Activated CD8-positive, alpha-beta T cell treated with anti-CD3 and anti-CD28 coated beads for 36 hours (primary cell): ENCODE measurements around the gene FASLG. TPM values are rescaled to one million over a fixed set of nuclear protein-coding genes. Genes with fewer than 3 reads are reported as not detected.

Source experiments
- ATAC-seq: fragments of 200-7000 bp; cut with Tn5 transposase; one replicate; pipeline ENCODE4 v1.10.0; 2021; ENCODE audit warnings: mild to moderate bottlenecking, moderate library complexity
- CTCF ChIA-PET: fragments of 350-600 bp; sonication (Branson Sonifier 250); formaldehyde crosslinking; loops from one replicate; lab custom pipeline; 2021; ENCODE audit warnings: antibody characterized with exemption; lab: Charles Lee
- POLR2A ChIA-PET: fragments of 350-600 bp; sonication (Branson Sonifier 250); formaldehyde crosslinking; loops from one replicate; lab custom pipeline; 2021; ENCODE audit warnings: antibody characterized with exemption; lab: Charles Lee
- DNase-seq: peaks from one replicate; pipeline ENCODE4 v3.0.0-alpha.2; 2020
- H3K27ac Mint-ChIP-seq: one replicate; pipeline ENCODE4 v1.8.0; 2021; ENCODE audit warnings: mild to moderate bottlenecking, mixed read lengths
- H3K27me3 Mint-ChIP-seq: one replicate; pipeline ENCODE4 v1.8.0; 2021; ENCODE audit warnings: mixed read lengths
- H3K36me3 Mint-ChIP-seq: one replicate; pipeline ENCODE4 v1.8.0; 2021; ENCODE audit warnings: low read depth, mixed read lengths
- H3K4me1 Mint-ChIP-seq: one replicate; pipeline ENCODE4 v1.8.0; 2021; ENCODE audit warnings: low read depth, mixed read lengths
- H3K4me3 Mint-ChIP-seq: one replicate; pipeline ENCODE4 v1.8.0; 2021; ENCODE audit warnings: mild to moderate bottlenecking, moderate library complexity, mixed read lengths
- H3K9me3 Mint-ChIP-seq: one replicate; pipeline ENCODE4 v1.8.0; 2021; ENCODE audit warnings: mixed read lengths
- intact Hi-C: fragments of 100-400 bp; cut with micrococcal nuclease; formaldehyde crosslinking; loops from one replicate; pipeline ENCODE4 v1.10.0; 2022
- total RNA-seq, 2 experiments: library from RNA; stranded (reverse); gene quantifications; one replicate each; pipeline ENCODE4 v1.2.3, GENCODE V29; 2021
- TF ChIP-seq, protein P1 (sequence below): fragments of 200-600 bp; IDR thresholded peaks from one replicate; pipeline ENCODE4 v1.8.0; 2022; ENCODE audit warnings: antibody characterized with exemption, mild to moderate bottlenecking

The FASLG gene
- total RNA-seq, 2 experiments from 2014 or later, result 7.0 to 8.4 TPM

DNA sequence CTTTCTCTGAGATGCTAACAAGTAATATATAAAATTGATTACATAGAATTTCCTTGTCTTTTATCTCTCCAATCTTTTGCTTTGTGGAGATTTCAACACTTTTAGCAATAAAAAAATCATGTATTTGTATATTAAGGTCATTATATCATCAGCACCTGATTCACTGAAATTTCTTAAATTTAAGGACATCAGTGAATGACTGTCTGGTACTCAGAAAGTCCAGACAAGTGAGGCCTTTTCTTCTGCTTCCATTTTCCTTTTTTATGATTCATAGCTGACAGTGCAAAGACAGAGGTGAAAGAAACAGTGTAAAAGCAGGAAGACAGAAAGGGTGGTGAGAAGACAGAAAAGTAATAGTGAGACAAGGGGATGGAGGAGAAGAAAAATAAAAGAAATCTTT lies 54.6 kb downstream of the FASLG start:
- Mint-ChIP-seq H3K27me3 (peaks cover 2% of the 10 kb centered on the region), H3K36me3 (no peaks in the 10 kb centered on the region), H3K4me3 (no peak overlapping the region), H3K9me3 (no peaks in the 10 kb centered on the region), H3K4me1 (peaks cover 37% of the 10 kb centered on the region), H3K27ac (no peak overlapping the region)
- DNase-seq (no peak), ATAC-seq (no peak)
- TF ChIP-seq, protein P1, sequence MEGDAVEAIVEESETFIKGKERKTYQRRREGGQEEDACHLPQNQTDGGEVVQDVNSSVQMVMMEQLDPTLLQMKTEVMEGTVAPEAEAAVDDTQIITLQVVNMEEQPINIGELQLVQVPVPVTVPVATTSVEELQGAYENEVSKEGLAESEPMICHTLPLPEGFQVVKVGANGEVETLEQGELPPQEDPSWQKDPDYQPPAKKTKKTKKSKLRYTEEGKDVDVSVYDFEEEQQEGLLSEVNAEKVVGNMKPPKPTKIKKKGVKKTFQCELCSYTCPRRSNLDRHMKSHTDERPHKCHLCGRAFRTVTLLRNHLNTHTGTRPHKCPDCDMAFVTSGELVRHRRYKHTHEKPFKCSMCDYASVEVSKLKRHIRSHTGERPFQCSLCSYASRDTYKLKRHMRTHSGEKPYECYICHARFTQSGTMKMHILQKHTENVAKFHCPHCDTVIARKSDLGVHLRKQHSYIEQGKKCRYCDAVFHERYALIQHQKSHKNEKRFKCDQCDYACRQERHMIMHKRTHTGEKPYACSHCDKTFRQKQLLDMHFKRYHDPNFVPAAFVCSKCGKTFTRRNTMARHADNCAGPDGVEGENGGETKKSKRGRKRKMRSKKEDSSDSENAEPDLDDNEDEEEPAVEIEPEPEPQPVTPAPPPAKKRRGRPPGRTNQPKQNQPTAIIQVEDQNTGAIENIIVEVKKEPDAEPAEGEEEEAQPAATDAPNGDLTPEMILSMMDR, result no peak
- CTCF ChIA-PET, result interaction anchor here (1.2 to 2.0 kb wide), 6 partner anchors 12 to 104 kb away, joined by 4 to 10 read pairs (median 6); no protein-coding TSS in a partner anchor
- POLR2A ChIA-PET, result interaction anchor here (0.6 to 1.0 kb wide), 2 partner anchors 9 to 64 kb away, joined by 3 read pairs; no protein-coding TSS in a partner anchor
- intact Hi-C loops, result no loop called here

Other genes with a start within 250 kb of the FASLG start
- not detected for gene C1orf105, start 238.4 kb upstream of the FASLG start, total RNA-seq
- 10 to 100 TPM; 17.8 to 19.5 TPM for gene PIGC, start 215.0 kb upstream of the FASLG start, total RNA-seq
- gene SUCO, start 126.0 kb upstream of the FASLG start, total RNA-seq, result 10 to 100 TPM; 22.8 TPM